Ascending aorta (tissue), 2 donors: ENCODE measurements around the gene ZNF354C. TPM values are rescaled to one million over a fixed set of nuclear protein-coding genes. Genes with fewer than 3 reads are reported as not detected.

Experiments
- DNase-seq, 2 donors: peaks; one replicate each; pipeline ENCODE4 v3.0.0-alpha.2; 2019; ENCODE audit warnings: low spot score in 2 of 2
- H3K27ac ChIP-seq, 2 donors: fragments of 200-600 bp; sonication (generic); one replicate each; pipeline ENCODE4 v1.5.1; 2016 to 2017; ENCODE audit warnings: mild to moderate bottlenecking in 1 of 2
- H3K27me3 ChIP-seq: fragments of 200-600 bp; sonication (generic); one replicate; pipeline ENCODE4 v1.5.1; 2017
- H3K36me3 ChIP-seq, 2 donors: fragments of 200-600 bp; sonication (generic); one replicate each; pipeline ENCODE4 v1.5.1; 2016
- H3K4me1 ChIP-seq, 2 donors: fragments of 200-600 bp; sonication (generic); one replicate each; pipeline ENCODE4 v1.5.1; 2016 to 2017; ENCODE audit warnings: mild to moderate bottlenecking in 1 of 2
- H3K4me3 ChIP-seq, 2 donors: fragments of 200-600 bp; sonication (generic); one replicate each; pipeline ENCODE4 v1.5.1; 2016 to 2017; ENCODE audit warnings: mild to moderate bottlenecking in 1 of 2
- H3K9me3 ChIP-seq, 2 donors: fragments of 200-600 bp; sonication (generic); one replicate each; pipeline ENCODE4 v1.5.1; 2016
- intact Hi-C: fragments of 100-400 bp; cut with DNase I; formaldehyde crosslinking; loops from one replicate; pipeline ENCODE4 v1.15.1; 2023
- total RNA-seq: library from RNA; depleted of rRNA; stranded (reverse); fragments of >200 nt; gene quantifications from one replicate; pipeline ENCODE4 v1.1.0, GENCODE V29; 2016
- TF ChIP-seq, protein P1 (sequence below), 3 experiments: fragments of 200-600 bp in 2 of 3; fragments of 450-650 bp in 1 of 3; sonication (generic) in 2 of 3; IDR thresholded peaks; one replicate each; pipeline ENCODE4 v1.5.1; 2016 to 2019; ENCODE audit warnings: antibody characterized with exemption in 3 of 3, mild to moderate bottlenecking in 1 of 3, moderate library complexity in 1 of 3

ZNF354C gene
- 3.0 TPM for total RNA-seq

DNA sequence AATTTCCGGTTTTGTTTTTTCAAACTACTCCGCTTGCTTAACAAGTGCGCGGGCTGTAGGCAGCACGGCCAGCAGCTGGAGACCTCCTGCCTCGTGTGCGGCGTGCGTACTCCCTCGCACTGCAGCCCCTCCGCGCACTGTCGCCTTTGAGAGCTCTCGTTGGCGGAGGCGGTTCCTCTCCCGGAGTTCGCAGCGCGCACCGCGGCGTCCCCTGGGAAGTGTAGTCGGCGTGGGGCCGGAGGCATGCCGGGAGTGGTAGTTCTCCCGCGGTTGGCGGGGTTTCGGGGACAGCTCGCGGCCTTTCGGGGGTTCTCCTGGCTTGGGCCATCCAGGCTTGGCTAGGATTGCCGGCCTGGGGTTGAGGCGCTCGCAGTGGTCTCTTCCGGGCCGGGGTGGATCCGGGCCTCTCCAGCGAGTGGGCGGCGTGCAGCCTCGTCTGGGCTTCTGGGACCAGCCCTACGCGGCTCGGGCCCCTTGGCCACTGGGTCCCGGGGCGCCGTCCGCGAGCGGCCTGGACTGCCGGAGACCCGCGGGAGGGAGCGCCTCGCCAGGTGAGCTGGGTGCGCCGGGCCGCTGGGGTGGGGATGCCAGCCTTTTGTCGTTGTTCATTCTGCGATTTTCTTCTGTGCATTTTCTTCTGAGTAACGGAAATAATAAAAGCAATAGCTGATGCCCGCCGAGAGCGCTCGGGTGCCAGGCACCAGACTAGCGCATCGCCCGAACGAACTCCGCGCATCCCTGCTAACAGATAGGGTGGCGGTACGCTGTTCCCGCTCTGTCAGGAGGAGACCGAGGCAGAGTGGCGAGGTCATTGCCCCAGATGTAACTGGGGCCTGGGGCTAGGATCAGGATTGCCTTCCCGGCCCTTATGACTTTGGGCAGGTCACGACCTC lies at the start of gene ZNF354C:
ZNF354C (plus strand) TSS at position 258 of the 893 bp plus-strand sequence. CDS start 1,696 bp downstream, outside the sequence.
- peaks cover 9 to 31% of the 10 kb centered on the region in 2 donors for H3K36me3 ChIP-seq
- H3K9me3 ChIP-seq, result peaks cover 7 to 13% of the 10 kb centered on the region in 2 donors
- no peaks in the 10 kb centered on the region for H3K27me3 ChIP-seq
- intact Hi-C loops, result loop anchor here (1.0 to 10.0 kb wide), 5 partner anchors 36 to 433 kb away; partner anchors contain the start of genes CLK4, ZNF354A, ZNF354B and ZNF454
- H3K27ac ChIP-seq, result peak within 1 kb of the TSS; percentile 65 to 71
- peak; percentile 29 to 93 for DNase-seq
- H3K4me1 ChIP-seq, result peaks cover 0 to 3% of the 10 kb centered on the region in 2 donors
- TF ChIP-seq, protein P1, sequence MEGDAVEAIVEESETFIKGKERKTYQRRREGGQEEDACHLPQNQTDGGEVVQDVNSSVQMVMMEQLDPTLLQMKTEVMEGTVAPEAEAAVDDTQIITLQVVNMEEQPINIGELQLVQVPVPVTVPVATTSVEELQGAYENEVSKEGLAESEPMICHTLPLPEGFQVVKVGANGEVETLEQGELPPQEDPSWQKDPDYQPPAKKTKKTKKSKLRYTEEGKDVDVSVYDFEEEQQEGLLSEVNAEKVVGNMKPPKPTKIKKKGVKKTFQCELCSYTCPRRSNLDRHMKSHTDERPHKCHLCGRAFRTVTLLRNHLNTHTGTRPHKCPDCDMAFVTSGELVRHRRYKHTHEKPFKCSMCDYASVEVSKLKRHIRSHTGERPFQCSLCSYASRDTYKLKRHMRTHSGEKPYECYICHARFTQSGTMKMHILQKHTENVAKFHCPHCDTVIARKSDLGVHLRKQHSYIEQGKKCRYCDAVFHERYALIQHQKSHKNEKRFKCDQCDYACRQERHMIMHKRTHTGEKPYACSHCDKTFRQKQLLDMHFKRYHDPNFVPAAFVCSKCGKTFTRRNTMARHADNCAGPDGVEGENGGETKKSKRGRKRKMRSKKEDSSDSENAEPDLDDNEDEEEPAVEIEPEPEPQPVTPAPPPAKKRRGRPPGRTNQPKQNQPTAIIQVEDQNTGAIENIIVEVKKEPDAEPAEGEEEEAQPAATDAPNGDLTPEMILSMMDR (IDR thresholded peaks at IDR 0.05), result no peak
- peak within 1 kb of the TSS; percentile 73 to 92 for H3K4me3 ChIP-seq

DNA sequence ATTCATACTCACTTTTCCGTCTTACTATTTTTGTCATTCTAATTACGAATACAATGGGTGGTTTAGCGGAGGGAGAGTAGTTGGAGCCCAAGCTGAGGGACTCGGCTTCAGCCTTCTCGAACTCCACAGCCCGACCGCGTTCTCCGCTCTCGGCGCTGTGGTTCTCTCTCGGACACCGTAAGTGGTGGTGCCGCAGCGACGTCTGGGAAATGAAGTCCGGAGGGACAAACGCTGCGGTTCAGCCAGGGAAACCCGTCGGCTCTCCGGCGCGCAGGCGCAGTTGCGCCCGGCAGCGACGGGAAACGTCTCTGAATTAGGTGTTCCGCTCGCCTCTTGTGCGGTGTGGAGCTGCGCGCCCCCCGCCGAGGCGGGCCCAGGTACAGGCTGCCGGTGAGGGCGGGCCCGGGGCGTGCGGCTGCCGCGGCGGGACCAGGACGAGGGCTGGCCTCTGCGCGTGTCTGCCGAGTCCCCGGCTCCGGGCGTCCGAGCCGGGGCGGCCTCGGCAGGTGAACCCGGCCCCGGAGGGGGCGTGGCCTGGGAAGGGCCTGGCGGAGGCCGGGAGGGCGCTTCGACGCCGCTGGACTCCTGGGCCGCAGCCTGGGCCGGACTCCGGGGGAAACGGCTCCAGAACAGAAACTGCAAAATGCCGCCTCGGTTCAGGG lies 36.5 kb upstream of the ZNF354C start, which contains the start of gene ZNF879:
ZNF879 (plus strand) TSS at position 277 of the 662 bp plus-strand sequence. CDS start 1,201 bp downstream, outside the sequence.
- H3K27ac ChIP-seq, result peak within 1 kb of the TSS; percentile 70 to 95
- peaks cover 0 to 3% of the 10 kb centered on the region in 2 donors for H3K4me1 ChIP-seq
- peaks cover 13 to 35% of the 10 kb centered on the region in 2 donors for H3K9me3 ChIP-seq
- DNase-seq, result peak; percentile 58 to 97
- H3K27me3 ChIP-seq, result no peaks in the 10 kb centered on the region
- intact Hi-C loops, result loop anchor here (1.0 to 2.0 kb wide), 6 partner anchors 37 to 527 kb away; partner anchors contain the start of genes CLK4, RUFY1, ZNF354C and ZNF454
- H3K36me3 ChIP-seq, result peaks cover 22 to 33% of the 10 kb centered on the region in 2 donors
- H3K4me3 ChIP-seq, result peak within 1 kb of the TSS; percentile 67 to 88
- TF ChIP-seq, protein P1 (IDR thresholded peaks at IDR 0.05), result no peak

DNA sequence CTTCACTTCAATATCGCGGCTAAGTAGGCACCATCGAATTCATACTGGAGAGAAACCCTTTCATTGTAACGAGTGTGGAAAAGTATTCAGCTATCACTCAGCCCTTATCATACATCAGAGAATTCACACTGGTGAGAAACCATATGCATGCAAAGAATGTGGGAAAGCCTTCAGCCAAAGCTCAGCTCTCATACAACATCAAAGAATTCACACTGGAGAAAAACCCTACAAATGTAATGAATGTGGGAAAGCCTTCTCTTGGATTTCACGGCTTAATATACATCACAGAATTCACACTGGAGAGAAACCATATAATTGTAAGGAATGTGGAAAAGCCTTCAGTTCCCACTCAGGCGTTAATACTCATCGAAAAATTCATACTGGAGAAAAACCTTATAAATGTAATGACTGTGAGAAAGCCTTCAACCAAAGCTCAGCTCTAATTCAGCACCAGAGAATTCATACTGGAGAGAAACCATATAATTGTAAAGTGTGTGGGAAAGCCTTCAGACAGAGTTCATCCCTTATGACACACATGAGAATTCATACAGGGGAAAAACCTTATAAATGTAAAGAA lies 27.1 kb upstream of the ZNF354C start:
- H3K27me3 ChIP-seq, result no peaks in the 10 kb centered on the region
- intact Hi-C loops, result no loop called here
- H3K27ac ChIP-seq, result no peak overlapping the region
- DNase-seq, result no peak
- peaks cover 49 to 56% of the 10 kb centered on the region in 2 donors for H3K36me3 ChIP-seq
- TF ChIP-seq, protein P1 (IDR thresholded peaks at IDR 0.05), result no peak
- no peak overlapping the region for H3K4me3 ChIP-seq
- H3K4me1 ChIP-seq, result no peaks in the 10 kb centered on the region
- peaks cover 87 to 98% of the 10 kb centered on the region in 2 donors for H3K9me3 ChIP-seq

DNA sequence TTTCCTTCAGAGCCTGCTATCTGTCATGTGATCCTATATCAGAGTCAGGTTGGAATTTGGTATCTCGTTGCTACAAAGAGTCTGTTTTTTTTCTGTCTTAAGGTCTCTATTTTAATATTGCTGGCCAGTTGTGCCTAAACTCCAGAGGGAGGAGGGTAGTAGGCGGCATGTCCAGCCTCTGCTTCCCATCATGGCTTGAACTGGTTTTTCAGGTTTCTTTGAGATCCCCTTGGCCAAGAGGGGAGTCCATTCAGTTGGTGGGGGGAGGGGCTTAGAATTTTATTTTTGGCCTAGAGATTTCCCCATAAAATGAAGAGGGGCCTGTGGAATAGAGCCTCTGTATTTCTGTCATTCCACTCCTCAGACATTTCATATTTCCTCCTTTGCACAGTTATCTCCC lies 15.4 kb upstream of the ZNF354C start:
- no peaks in the 10 kb centered on the region for H3K4me1 ChIP-seq
- intact Hi-C loops, result no loop called here
- no peak for DNase-seq
- H3K27me3 ChIP-seq, result no peaks in the 10 kb centered on the region
- no peak overlapping the region for H3K27ac ChIP-seq
- H3K4me3 ChIP-seq, result no peak overlapping the region
- peaks cover 7 to 20% of the 10 kb centered on the region in 2 donors for H3K9me3 ChIP-seq
- TF ChIP-seq, protein P1 (IDR thresholded peaks at IDR 0.05), result no peak
- H3K36me3 ChIP-seq, result no peaks in the 10 kb centered on the region

DNA sequence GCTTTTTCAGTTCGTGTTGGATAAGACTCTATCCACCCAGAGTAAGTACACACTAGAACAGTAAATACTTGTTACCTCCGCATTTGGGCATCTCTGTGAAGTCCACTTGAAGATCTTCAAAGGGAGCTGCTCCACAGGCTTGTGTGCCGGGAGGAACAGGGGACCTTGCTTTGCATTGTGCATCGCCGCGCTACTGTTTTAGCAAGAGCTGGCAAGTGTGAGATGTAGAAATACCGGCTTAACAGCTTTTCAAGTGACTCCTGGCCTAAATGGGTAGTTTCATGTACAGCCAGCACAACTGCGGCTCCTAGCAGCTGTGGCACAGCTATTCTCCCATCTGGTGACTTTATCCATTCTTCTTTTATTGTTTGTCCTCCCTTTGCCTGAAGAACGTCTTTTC lies 8.4 kb upstream of the ZNF354C start:
- DNase-seq, result no peak

More for the DNA sequence above, 8.4 kb upstream of the ZNF354C start:
- Histone ChIP-seq H3K9me3 (no peaks in the 10 kb centered on the region), H3K4me1 (no peaks in the 10 kb centered on the region), H3K4me3 (no peak overlapping the region), H3K27me3 (no peaks in the 10 kb centered on the region), H3K27ac (no peak overlapping the region), H3K36me3 (no peaks in the 10 kb centered on the region)
- TF ChIP-seq, protein P1 (IDR thresholded peaks at IDR 0.05), result no peak
- intact Hi-C loops, result no loop called here
